ENCODE data around the gene SFSWAP. TPM values are rescaled to one million over a fixed set of nuclear protein-coding genes. Genes with fewer than 3 reads are reported as not detected.

Gene SFSWAP
- total RNA-seq, 1 experiment from 2014 or later: 76.3 TPM

DNA sequence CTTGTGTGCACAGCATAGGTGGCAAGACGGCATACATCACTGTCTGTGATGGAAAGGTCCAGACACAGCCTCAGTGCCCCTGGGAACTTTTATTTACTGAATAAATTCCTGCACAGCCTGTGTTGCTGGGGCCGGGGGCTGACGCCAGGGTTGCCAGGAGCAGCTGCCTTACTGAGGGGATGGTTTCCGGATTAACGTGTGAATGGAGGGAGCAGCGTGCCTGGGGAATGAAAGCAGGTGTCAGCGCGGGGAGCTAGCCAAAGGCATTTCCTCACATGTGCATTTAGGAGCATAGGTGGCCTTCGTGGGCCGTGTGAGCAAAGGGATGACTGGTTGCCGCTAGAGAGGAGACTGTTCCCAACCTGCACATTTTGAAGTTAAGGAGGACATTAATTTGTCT, 41.6 kb downstream of the SFSWAP start (continued):
- TF ChIP-seq AFF4 (CRISPR knock-in tag; IDR thresholded peaks at IDR 0.05; ENCODE audit: borderline replicate concordance): no peak
- no peak for TF ChIP-seq ZBTB43 (CRISPR knock-in tag; IDR thresholded peaks at IDR 0.05)
- no peak for TF ChIP-seq ZBTB21 (CRISPR knock-in tag; IDR thresholded peaks at IDR 0.05; ENCODE audit: borderline replicate concordance)
- 0 out of 2 replicates have a peak, but pooled peaks have one; percentile 37 for TF ChIP-seq TEAD1 (CRISPR knock-in tag; IDR thresholded peaks at IDR 0.05)
- TF ChIP-seq NR2C2 (CRISPR knock-in tag; IDR thresholded peaks at IDR 0.05): no peak

- POLR2A ChIA-PET: no interaction called here
- CTCF ChIA-PET: interaction anchor here (0.5 to 2.7 kb wide), 6 partner anchors 12 to 76 kb away, joined by 3 to 16 read pairs (median 4); no protein-coding TSS in a partner anchor
- TF ChIP-seq MAX (CRISPR knock-in tag; IDR thresholded peaks at IDR 0.05) (no peak), ZBTB21 (CRISPR knock-in tag; IDR thresholded peaks at IDR 0.05; ENCODE audit: borderline replicate concordance) (no peak), SOX15 (CRISPR knock-in tag; IDR thresholded peaks at IDR 0.05) (no peak), ATF1 (CRISPR knock-in tag; IDR thresholded peaks at IDR 0.05) (no peak), NR1H2 (CRISPR knock-in tag; IDR thresholded peaks at IDR 0.05) (no peak), NFYB (CRISPR knock-in tag; conservative IDR thresholded peaks at IDR 0.05; ENCODE audit: low read depth) (no peak), KAT7 (CRISPR knock-in tag; IDR thresholded peaks at IDR 0.05; ENCODE audit: borderline replicate concordance) (no peak), MYBL2 (CRISPR knock-in tag; IDR thresholded peaks at IDR 0.05) (no peak), ETV6 (CRISPR knock-in tag; IDR thresholded peaks at IDR 0.05) (no peak), ATF3 (CRISPR knock-in tag; conservative IDR thresholded peaks at IDR 0.05) (no peak), ZNF138 (CRISPR knock-in tag; conservative IDR thresholded peaks at IDR 0.05) (no peak), ZNF219 (CRISPR knock-in tag; IDR thresholded peaks at IDR 0.05; ENCODE audit: borderline replicate concordance) (no peak), SMAD4 (CRISPR knock-in tag; IDR thresholded peaks at IDR 0.05) (no peak)
- TF ChIP-seq, protein P1, sequence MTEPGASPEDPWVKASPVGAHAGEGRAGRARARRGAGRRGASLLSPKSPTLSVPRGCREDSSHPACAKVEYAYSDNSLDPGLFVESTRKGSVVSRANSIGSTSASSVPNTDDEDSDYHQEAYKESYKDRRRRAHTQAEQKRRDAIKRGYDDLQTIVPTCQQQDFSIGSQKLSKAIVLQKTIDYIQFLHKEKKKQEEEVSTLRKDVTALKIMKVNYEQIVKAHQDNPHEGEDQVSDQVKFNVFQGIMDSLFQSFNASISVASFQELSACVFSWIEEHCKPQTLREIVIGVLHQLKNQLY (CRISPR knock-in tag; IDR thresholded peaks at IDR 0.05): no peak
- ATAC-seq (no peak), DNase-seq (ENCODE audit: low spot score) (no peak)
- no peaks in the 10 kb centered on the region for H3K9me3 Mint-ChIP-seq
- peak overlapping the region; percentile 90 for H3K27ac Mint-ChIP-seq
- no peak overlapping the region; the same call in 1 of the 2 replicates for H3K4me3 Mint-ChIP-seq
- no peaks in the 10 kb centered on the region for H3K27me3 Mint-ChIP-seq (ENCODE audit: low read depth)
- H3K4me1 Mint-ChIP-seq: peaks cover 27% of the 10 kb centered on the region
- peaks cover 59% of the 10 kb centered on the region for H3K36me3 Mint-ChIP-seq
Observed at GRCh38 chr12:131753005-131753404, 42.1 kb downstream of the SFSWAP start.

- Mint-ChIP-seq H3K36me3 (peaks cover 61% of the 10 kb centered on the region), H3K27ac (peak overlapping the region; percentile 53; the same call in 1 of the 2 replicates), H3K9me3 (no peaks in the 10 kb centered on the region), H3K27me3 (ENCODE audit: low read depth) (no peaks in the 10 kb centered on the region), H3K4me3 (no peak overlapping the region), H3K4me1 (peaks cover 27% of the 10 kb centered on the region)
- DNase-seq (ENCODE audit: low spot score) (no peak), ATAC-seq (no peak)
- POLR2A ChIA-PET: no interaction called here
- CTCF ChIA-PET: interaction anchor here (0.5 to 2.7 kb wide), 5 partner anchors 13 to 43 kb away, joined by 3 to 16 read pairs (median 4); no protein-coding TSS in a partner anchor
- TF ChIP-seq USF1 (CRISPR knock-in tag; IDR thresholded peaks at IDR 0.05): no peak
- TF ChIP-seq NR1H2 (CRISPR knock-in tag; IDR thresholded peaks at IDR 0.05): no peak
- TF ChIP-seq, protein P2, sequence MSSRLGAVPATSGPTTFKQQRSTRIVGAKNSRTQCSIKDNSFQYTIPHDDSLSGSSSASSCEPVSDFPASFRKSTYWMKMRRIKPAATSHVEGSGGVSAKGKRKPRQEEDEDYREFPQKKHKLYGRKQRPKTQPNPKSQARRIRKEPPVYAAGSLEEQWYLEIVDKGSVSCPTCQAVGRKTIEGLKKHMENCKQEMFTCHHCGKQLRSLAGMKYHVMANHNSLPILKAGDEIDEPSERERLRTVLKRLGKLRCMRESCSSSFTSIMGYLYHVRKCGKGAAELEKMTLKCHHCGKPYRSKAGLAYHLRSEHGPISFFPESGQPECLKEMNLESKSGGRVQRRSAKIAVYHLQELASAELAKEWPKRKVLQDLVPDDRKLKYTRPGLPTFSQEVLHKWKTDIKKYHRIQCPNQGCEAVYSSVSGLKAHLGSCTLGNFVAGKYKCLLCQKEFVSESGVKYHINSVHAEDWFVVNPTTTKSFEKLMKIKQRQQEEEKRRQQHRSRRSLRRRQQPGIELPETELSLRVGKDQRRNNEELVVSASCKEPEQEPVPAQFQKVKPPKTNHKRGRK (CRISPR knock-in tag; IDR thresholded peaks at IDR 0.05; ENCODE audit: borderline replicate concordance): no peak
- TF ChIP-seq, protein P3, sequence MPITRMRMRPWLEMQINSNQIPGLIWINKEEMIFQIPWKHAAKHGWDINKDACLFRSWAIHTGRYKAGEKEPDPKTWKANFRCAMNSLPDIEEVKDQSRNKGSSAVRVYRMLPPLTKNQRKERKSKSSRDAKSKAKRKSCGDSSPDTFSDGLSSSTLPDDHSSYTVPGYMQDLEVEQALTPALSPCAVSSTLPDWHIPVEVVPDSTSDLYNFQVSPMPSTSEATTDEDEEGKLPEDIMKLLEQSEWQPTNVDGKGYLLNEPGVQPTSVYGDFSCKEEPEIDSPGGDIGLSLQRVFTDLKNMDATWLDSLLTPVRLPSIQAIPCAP (CRISPR knock-in tag; IDR thresholded peaks at IDR 0.05): no peak
Observed at GRCh38 chr12:131753757-131754156, 42.9 kb downstream of the SFSWAP start.
